WTC11 (cell line): ENCODE results near the gene P2RX3. TPM values are rescaled to one million over a fixed set of nuclear protein-coding genes. Genes with fewer than 3 reads are reported as not detected.
A peak's percentile ranks its signal among the peaks of the same experiment; 100 is the strongest.

Experiments used
- ATAC-seq: fragments of 200-7000 bp; cut with Tn5 transposase; 2 replicates; pipeline ENCODE4 v1.10.0; 2021; ENCODE audit warnings: mild to moderate bottlenecking, moderate library complexity
- CTCF ChIA-PET: fragments of 300-600 bp; sonication (Branson Sonifier 250); formaldehyde crosslinking; loops from one replicate; lab custom pipeline; 2021; ENCODE audit warnings: antibody characterized with exemption; lab: Charles Lee
- POLR2A ChIA-PET: fragments of 350-600 bp; sonication (Branson Sonifier 250); formaldehyde crosslinking; loops from one replicate; lab custom pipeline; 2021; ENCODE audit warnings: antibody characterized with exemption; lab: Charles Lee
- DNase-seq: peaks from one replicate; pipeline ENCODE4 v3.0.0; 2021; ENCODE audit warnings: low spot score
- H3K27ac Mint-ChIP-seq: 2 replicates; pipeline ENCODE4 v1.8.0; 2021; ENCODE audit warnings: mixed read lengths
- H3K27me3 Mint-ChIP-seq: 2 replicates; pipeline ENCODE4 v1.8.0; 2021; ENCODE audit warnings: low read depth, mild to moderate bottlenecking, moderate library complexity, mixed read lengths
- H3K36me3 Mint-ChIP-seq: 2 replicates; pipeline ENCODE4 v1.8.0; 2021; ENCODE audit warnings: mixed read lengths
- H3K4me1 Mint-ChIP-seq: 2 replicates; pipeline ENCODE4 v1.8.0; 2022; ENCODE audit warnings: mixed read lengths
- H3K4me3 Mint-ChIP-seq: 2 replicates; pipeline ENCODE4 v1.8.0; 2021; ENCODE audit warnings: mild to moderate bottlenecking, moderate library complexity, mixed read lengths
- H3K9me3 Mint-ChIP-seq: 2 replicates; pipeline ENCODE4 v1.8.0; 2021; ENCODE audit warnings: mixed read lengths
- CREB1 ChIP-seq: sonication (generic); formaldehyde crosslinking; IDR thresholded peaks from 2 replicates; pipeline ENCODE4 v1.8.0; 2023; ENCODE audit warnings: mild to moderate bottlenecking, missing genetic modification reagents
- FOXK1 ChIP-seq: sonication (generic); formaldehyde crosslinking; IDR thresholded peaks from 2 replicates; pipeline ENCODE4 v1.8.0; 2022; ENCODE audit warnings: mild to moderate bottlenecking, moderate library complexity, missing genetic modification reagents
- GABPB1 ChIP-seq: sonication (generic); formaldehyde crosslinking; IDR thresholded peaks from 2 replicates; pipeline ENCODE4 v1.8.1; 2023; ENCODE audit warnings: mild to moderate bottlenecking, missing genetic modification reagents
- GRHL2 ChIP-seq: fragments of 250-450 bp; sonication (Bioruptor Pico); IDR thresholded peaks from 2 replicates; pipeline ENCODE4 v1.8.0; 2022; ENCODE audit warnings: mild to moderate bottlenecking, moderate library complexity; ENCODE audit not compliant: insufficient replicate concordance, severe bottlenecking
- NFE2L1 ChIP-seq: sonication (generic); formaldehyde crosslinking; IDR thresholded peaks from 2 replicates; pipeline ENCODE4 v1.8.1; 2023; ENCODE audit warnings: missing genetic modification reagents
- PREB ChIP-seq: sonication (generic); formaldehyde crosslinking; IDR thresholded peaks from 2 replicates; pipeline ENCODE4 v1.8.1; 2022; ENCODE audit warnings: mild to moderate bottlenecking, missing genetic modification reagents, moderate library complexity, borderline replicate concordance
- PRRX2 ChIP-seq: fragments of 250-450 bp; sonication (Bioruptor Pico); IDR thresholded peaks from 2 replicates; pipeline ENCODE4 v1.8.0; 2021; ENCODE audit warnings: mild to moderate bottlenecking
- SP1 ChIP-seq: sonication (generic); formaldehyde crosslinking; conservative IDR thresholded peaks from 2 replicates; pipeline ENCODE4 v1.8.1; 2022; ENCODE audit warnings: missing genetic modification reagents
- ZMAT4 ChIP-seq: fragments of 250-450 bp; sonication (Bioruptor Pico); IDR thresholded peaks from 2 replicates; pipeline ENCODE4 v1.9.0; 2021; ENCODE audit warnings: mild to moderate bottlenecking
- ZNF121 ChIP-seq: sonication (generic); formaldehyde crosslinking; IDR thresholded peaks from 2 replicates; pipeline ENCODE4 v1.8.0; 2023; ENCODE audit warnings: missing genetic modification reagents
- ZNF219 ChIP-seq: sonication (generic); formaldehyde crosslinking; IDR thresholded peaks from 2 replicates; pipeline ENCODE4 v1.8.0; 2023; ENCODE audit warnings: missing genetic modification reagents, mild to moderate bottlenecking, borderline replicate concordance
- ZNF512 ChIP-seq: sonication (generic); formaldehyde crosslinking; IDR thresholded peaks from 2 replicates; pipeline ENCODE4 v1.8.1; 2022; ENCODE audit warnings: missing genetic modification reagents, borderline replicate concordance
- total RNA-seq: library from RNA; stranded (reverse); gene quantifications from 3 replicates; pipeline ENCODE4 v1.2.3, GENCODE V29; 2021
- TF ChIP-seq, protein P1 (sequence below): fragments of 250-450 bp; sonication (Bioruptor Pico); IDR thresholded peaks from 2 replicates; pipeline ENCODE4 v1.9.0; 2021; ENCODE audit warnings: moderate library complexity, mild to moderate bottlenecking, inconsistent platforms, borderline replicate concordance
- TF ChIP-seq, protein P2 (sequence below): sonication (generic); formaldehyde crosslinking; IDR thresholded peaks from 2 replicates; pipeline ENCODE4 v1.8.1; 2023; ENCODE audit warnings: mild to moderate bottlenecking, missing genetic modification reagents
- TF ChIP-seq, protein P3 (sequence below): sonication (generic); formaldehyde crosslinking; IDR thresholded peaks from 2 replicates; pipeline ENCODE4 v1.8.0; 2022; ENCODE audit warnings: mild to moderate bottlenecking, missing genetic modification reagents
- TF ChIP-seq, protein P4 (sequence below): fragments of 250-450 bp; sonication (Bioruptor Pico); IDR thresholded peaks from 2 replicates; pipeline ENCODE4 v1.9.0; 2021; ENCODE audit warnings: mild to moderate bottlenecking, borderline replicate concordance

Gene P2RX3
- total RNA-seq, 1 experiment from 2014 or later, result 0.26 TPM

GRCh38 chr11:57302489-57302888, 35.7 kb upstream of the P2RX3 start:
- Mint-ChIP-seq H3K27me3 (no peaks in the 10 kb centered on the region), H3K36me3 (peaks cover 67% of the 10 kb centered on the region), H3K4me1 (peaks cover 16% of the 10 kb centered on the region), H3K4me3 (no peak overlapping the region), H3K9me3 (peaks cover 21% of the 10 kb centered on the region), H3K27ac (no peak overlapping the region)
- DNase-seq (no peak), ATAC-seq (no peak)
- POLR2A ChIA-PET, result no interaction called here
- TF ChIP-seq ZMAT4 (CRISPR knock-in tag) (no peak), PREB (CRISPR knock-in tag) (no peak), PRRX2 (CRISPR knock-in tag) (no peak), GRHL2 (no peak)
- TF ChIP-seq, protein P1, sequence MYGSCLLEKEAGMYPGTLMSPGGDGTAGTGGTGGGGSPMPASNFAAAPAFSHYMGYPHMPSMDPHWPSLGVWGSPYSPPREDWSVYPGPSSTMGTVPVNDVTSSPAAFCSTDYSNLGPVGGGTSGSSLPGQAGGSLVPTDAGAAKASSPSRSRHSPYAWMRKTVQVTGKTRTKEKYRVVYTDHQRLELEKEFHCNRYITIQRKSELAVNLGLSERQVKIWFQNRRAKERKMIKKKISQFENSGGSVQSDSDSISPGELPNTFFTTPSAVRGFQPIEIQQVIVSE, result no peak
- CTCF ChIA-PET, result interaction anchor here (1.1 to 5.0 kb wide), 5 partner anchors 8 to 54 kb away, joined by 3 to 22 read pairs (median 4); no protein-coding TSS in a partner anchor

DNA sequence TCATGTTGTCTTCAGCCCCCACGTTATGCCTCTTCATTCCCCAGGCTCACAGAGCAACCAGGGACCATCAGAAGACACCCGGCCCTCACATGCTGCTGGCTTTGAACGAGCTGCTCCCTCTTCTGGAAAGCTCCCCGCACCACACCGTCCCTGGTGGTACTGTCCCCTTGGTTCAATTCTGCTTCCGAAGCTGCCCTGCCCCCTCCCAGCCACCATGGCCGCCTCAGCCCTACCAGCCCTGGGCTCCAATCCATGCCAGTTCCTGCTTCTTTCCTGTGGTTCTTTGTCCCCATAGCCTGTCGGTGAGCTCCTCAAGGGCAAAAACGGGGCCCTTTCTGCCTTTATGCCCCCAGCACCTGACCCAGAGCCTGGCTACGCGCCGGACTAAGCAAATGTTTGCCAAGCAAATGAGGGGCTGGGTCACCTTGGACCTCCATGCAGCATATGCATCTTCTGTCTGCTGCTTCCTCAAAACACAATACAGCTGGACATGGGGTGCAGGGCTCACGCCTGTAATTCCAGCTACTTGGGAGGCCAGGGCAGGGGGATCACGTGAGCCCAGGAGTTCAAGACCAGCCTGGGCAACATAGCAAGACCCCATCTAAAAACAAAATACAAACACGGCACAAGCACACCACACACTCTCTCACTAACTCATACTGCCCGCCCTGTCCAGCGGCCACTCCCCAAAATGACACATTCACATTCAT, 34.7 kb upstream of the P2RX3 start:
- Mint-ChIP-seq H3K9me3 (peaks cover 15% of the 10 kb centered on the region), H3K36me3 (peaks cover 66% of the 10 kb centered on the region), H3K4me3 (no peak overlapping the region), H3K27ac (peak overlapping the region; percentile 70; the same call in 1 of the 2 replicates), H3K27me3 (no peaks in the 10 kb centered on the region), H3K4me1 (peaks cover 16% of the 10 kb centered on the region)
- TF ChIP-seq ZNF219 (no peak), FOXK1 (no peak), ZNF121 (peak; percentile 89), SP1 (CRISPR knock-in tag) (no peak)
- TF ChIP-seq, protein P1, result no peak
- no peak for DNase-seq
- POLR2A ChIA-PET, result interaction anchor here (0.7 to 2.5 kb wide), 5 partner anchors 8 to 21 kb away, joined by 3 to 9 read pairs (median 4); partner anchors contain the start of gene TNKS1BP1
- CTCF ChIA-PET, result interaction anchor here (0.6 to 5.0 kb wide), 10 partner anchors 9 to 183 kb away, joined by 3 to 22 read pairs (median 4); no protein-coding TSS in a partner anchor
- ATAC-seq, result peak; percentile 87

DNA sequence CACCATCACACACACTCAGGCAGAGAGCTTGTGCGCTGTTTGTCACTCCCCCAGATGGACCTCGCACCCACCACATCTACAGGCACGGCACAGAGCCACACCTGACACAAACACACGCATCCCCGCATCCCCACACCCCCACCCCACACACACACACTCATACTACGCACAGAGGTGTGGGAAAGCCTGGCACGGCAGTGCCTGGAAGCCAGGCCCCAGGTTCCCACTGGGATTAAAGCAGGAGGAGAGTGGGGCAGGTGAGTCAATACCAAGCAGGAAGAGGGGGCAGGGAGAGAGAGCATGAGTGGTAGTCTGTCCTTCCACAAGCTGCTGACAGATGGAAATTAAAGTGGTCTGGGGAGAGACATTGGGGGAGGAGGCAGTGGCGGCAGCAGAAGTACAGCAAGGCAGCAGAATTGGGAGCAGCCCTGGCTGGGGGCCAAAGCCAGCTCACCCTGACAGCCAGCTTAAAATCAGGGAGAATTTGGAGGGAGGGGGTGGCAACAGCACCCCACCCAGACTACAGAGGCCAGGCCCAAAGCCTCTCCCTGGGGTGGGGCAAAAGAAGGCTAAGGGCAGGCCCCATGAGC, 34.1 kb upstream of the P2RX3 start:
- no peak for ATAC-seq
- DNase-seq, result no peak
- POLR2A ChIA-PET, result interaction anchor here (1.4 to 2.5 kb wide), 2 partner anchors 7 to 9 kb away, joined by 4 to 9 read pairs; no protein-coding TSS in a partner anchor
- TF ChIP-seq ZNF512 (CRISPR knock-in tag) (no peak), NFE2L1 (CRISPR knock-in tag) (no peak), ZNF219 (no peak), CREB1 (CRISPR knock-in tag) (no peak), GABPB1 (CRISPR knock-in tag) (no peak)
- TF ChIP-seq, protein P2, sequence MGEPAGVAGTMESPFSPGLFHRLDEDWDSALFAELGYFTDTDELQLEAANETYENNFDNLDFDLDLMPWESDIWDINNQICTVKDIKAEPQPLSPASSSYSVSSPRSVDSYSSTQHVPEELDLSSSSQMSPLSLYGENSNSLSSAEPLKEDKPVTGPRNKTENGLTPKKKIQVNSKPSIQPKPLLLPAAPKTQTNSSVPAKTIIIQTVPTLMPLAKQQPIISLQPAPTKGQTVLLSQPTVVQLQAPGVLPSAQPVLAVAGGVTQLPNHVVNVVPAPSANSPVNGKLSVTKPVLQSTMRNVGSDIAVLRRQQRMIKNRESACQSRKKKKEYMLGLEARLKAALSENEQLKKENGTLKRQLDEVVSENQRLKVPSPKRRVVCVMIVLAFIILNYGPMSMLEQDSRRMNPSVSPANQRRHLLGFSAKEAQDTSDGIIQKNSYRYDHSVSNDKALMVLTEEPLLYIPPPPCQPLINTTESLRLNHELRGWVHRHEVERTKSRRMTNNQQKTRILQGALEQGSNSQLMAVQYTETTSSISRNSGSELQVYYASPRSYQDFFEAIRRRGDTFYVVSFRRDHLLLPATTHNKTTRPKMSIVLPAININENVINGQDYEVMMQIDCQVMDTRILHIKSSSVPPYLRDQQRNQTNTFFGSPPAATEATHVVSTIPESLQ (CRISPR knock-in tag), result no peak
- TF ChIP-seq, protein P3, sequence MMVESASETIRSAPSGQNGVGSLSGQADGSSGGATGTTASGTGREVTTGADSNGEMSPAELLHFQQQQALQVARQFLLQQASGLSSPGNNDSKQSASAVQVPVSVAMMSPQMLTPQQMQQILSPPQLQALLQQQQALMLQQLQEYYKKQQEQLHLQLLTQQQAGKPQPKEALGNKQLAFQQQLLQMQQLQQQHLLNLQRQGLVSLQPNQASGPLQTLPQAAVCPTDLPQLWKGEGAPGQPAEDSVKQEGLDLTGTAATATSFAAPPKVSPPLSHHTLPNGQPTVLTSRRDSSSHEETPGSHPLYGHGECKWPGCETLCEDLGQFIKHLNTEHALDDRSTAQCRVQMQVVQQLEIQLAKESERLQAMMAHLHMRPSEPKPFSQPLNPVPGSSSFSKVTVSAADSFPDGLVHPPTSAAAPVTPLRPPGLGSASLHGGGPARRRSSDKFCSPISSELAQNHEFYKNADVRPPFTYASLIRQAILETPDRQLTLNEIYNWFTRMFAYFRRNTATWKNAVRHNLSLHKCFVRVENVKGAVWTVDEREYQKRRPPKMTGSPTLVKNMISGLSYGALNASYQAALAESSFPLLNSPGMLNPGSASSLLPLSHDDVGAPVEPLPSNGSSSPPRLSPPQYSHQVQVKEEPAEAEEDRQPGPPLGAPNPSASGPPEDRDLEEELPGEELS (CRISPR knock-in tag), result no peak
- TF ChIP-seq, protein P4, sequence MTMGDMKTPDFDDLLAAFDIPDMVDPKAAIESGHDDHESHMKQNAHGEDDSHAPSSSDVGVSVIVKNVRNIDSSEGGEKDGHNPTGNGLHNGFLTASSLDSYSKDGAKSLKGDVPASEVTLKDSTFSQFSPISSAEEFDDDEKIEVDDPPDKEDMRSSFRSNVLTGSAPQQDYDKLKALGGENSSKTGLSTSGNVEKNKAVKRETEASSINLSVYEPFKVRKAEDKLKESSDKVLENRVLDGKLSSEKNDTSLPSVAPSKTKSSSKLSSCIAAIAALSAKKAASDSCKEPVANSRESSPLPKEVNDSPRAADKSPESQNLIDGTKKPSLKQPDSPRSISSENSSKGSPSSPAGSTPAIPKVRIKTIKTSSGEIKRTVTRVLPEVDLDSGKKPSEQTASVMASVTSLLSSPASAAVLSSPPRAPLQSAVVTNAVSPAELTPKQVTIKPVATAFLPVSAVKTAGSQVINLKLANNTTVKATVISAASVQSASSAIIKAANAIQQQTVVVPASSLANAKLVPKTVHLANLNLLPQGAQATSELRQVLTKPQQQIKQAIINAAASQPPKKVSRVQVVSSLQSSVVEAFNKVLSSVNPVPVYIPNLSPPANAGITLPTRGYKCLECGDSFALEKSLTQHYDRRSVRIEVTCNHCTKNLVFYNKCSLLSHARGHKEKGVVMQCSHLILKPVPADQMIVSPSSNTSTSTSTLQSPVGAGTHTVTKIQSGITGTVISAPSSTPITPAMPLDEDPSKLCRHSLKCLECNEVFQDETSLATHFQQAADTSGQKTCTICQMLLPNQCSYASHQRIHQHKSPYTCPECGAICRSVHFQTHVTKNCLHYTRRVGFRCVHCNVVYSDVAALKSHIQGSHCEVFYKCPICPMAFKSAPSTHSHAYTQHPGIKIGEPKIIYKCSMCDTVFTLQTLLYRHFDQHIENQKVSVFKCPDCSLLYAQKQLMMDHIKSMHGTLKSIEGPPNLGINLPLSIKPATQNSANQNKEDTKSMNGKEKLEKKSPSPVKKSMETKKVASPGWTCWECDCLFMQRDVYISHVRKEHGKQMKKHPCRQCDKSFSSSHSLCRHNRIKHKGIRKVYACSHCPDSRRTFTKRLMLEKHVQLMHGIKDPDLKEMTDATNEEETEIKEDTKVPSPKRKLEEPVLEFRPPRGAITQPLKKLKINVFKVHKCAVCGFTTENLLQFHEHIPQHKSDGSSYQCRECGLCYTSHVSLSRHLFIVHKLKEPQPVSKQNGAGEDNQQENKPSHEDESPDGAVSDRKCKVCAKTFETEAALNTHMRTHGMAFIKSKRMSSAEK (CRISPR knock-in tag), result no peak

More for the DNA sequence above, 34.1 kb upstream of the P2RX3 start:
- H3K9me3 Mint-ChIP-seq, result peaks cover 12% of the 10 kb centered on the region
- peak overlapping the region; percentile 41 for H3K27ac Mint-ChIP-seq
- H3K27me3 Mint-ChIP-seq, result no peaks in the 10 kb centered on the region
- peaks cover 65% of the 10 kb centered on the region for H3K36me3 Mint-ChIP-seq
- peaks cover 16% of the 10 kb centered on the region for H3K4me1 Mint-ChIP-seq
- CTCF ChIA-PET, result interaction anchor here (5.0 kb wide), 1 partner anchor 55 kb away, joined by 22 read pairs; no protein-coding TSS in a partner anchor
- no peak overlapping the region for H3K4me3 Mint-ChIP-seq
